IMR-90 (cell line): ENCODE data around the gene DNAH17. TPM values are rescaled to one million over a fixed set of nuclear protein-coding genes. Genes with fewer than 3 reads are reported as not detected.

Source experiments
- ATAC-seq: fragments of 200-7000 bp; cut with Tn5 transposase; 2 replicates; pipeline ENCODE4 v1.9.1; 2020; ENCODE audit warnings: low read depth, mild to moderate bottlenecking, moderate library complexity
- BruUV-seq: library from RNA; stranded (reverse); fragments of 400-500 nt; replicated peaks from 2 replicates; lab custom pipeline; 2021; lab: Mats Ljungman, UMichigan
- CTCF ChIA-PET: fragments of 300-600 bp; formaldehyde crosslinking; extraction: SDS; loops from one replicate; lab custom pipeline; 2021; ENCODE audit warnings: antibody characterized with exemption; lab: Yijun Ruan, JAX
- POLR2A ChIA-PET: fragments of 300-600 bp; sonication (Branson Sonifier 250); formaldehyde crosslinking; loops from one replicate; lab custom pipeline; 2022; ENCODE audit warnings: antibody characterized with exemption; ENCODE audit not compliant: unreplicated experiment; lab: Charles Lee
- DNase-seq: peaks from one replicate; pipeline ENCODE4 v3.0.0; 2013
- H2AFZ ChIP-seq: replicated peaks from 2 replicates; pipeline ENCODE3; 2013; ENCODE audit warnings: low read length, mild to moderate bottlenecking; ENCODE audit not compliant: poor library complexity
- H2AK5ac ChIP-seq: 2 replicates; pipeline ENCODE4 v1.6.1; 2013; ENCODE audit warnings: low read depth, low read length, inconsistent platforms
- H2AK9ac ChIP-seq: replicated peaks from 2 replicates; pipeline ENCODE3; 2013; ENCODE audit warnings: mild to moderate bottlenecking, low read depth, low read length, moderate library complexity; ENCODE audit not compliant: poor library complexity
- H2BK120ac ChIP-seq: 2 replicates; pipeline ENCODE4 v1.6.1; 2013; ENCODE audit warnings: low read depth, low read length, inconsistent platforms
- H2BK15ac ChIP-seq: 3 replicates; pipeline ENCODE4 v1.6.1; 2013; ENCODE audit warnings: low read depth, low read length, inconsistent platforms
- H2BK20ac ChIP-seq: 2 replicates; pipeline ENCODE4 v1.6.1; 2013; ENCODE audit warnings: low read depth, mild to moderate bottlenecking, inconsistent platforms, low read length, moderate library complexity
- H2BK5ac ChIP-seq: 2 replicates; pipeline ENCODE4 v1.6.1; 2013; ENCODE audit warnings: mild to moderate bottlenecking, low read depth, low read length, inconsistent platforms; ENCODE audit not compliant: poor library complexity, severe bottlenecking
- H3K14ac ChIP-seq: replicated peaks from 2 replicates; pipeline ENCODE4 v1.6.1; 2013; ENCODE audit warnings: low read depth, low read length, inconsistent platforms
- H3K18ac ChIP-seq: 2 replicates; pipeline ENCODE4 v1.6.1; 2013; ENCODE audit warnings: low read depth, low read length, control low read depth
- H3K23ac ChIP-seq: 2 replicates; pipeline ENCODE4 v1.6.1; 2013; ENCODE audit warnings: low read depth, low read length, inconsistent platforms
- H3K27ac ChIP-seq: 2 replicates; pipeline ENCODE4 v1.5.1; 2013; ENCODE audit warnings: mild to moderate bottlenecking, control low read depth, low read length; ENCODE audit not compliant: insufficient read depth
- H3K27me3 ChIP-seq: 2 replicates; pipeline ENCODE4 v1.6.1; 2013; ENCODE audit warnings: low read length; ENCODE audit not compliant: control insufficient read depth, insufficient read depth
- H3K36me3 ChIP-seq: 2 replicates; pipeline ENCODE4 v1.6.1; 2013; ENCODE audit warnings: low read length, mixed read lengths; ENCODE audit not compliant: control insufficient read depth, insufficient read depth
- H3K4ac ChIP-seq: 2 replicates; pipeline ENCODE4 v1.6.1; 2013; ENCODE audit warnings: low read depth, low read length, inconsistent platforms
- H3K4me1 ChIP-seq: 2 replicates; pipeline ENCODE4 v1.6.1; 2013; ENCODE audit warnings: low read length, mixed read lengths; ENCODE audit not compliant: control insufficient read depth, insufficient read depth
- H3K4me2 ChIP-seq: 2 replicates; pipeline ENCODE4 v1.6.1; 2013; ENCODE audit warnings: low read depth, mild to moderate bottlenecking, control low read depth, low read length, moderate library complexity
- H3K4me3 ChIP-seq: 2 replicates; pipeline ENCODE4 v1.5.1; 2013; ENCODE audit warnings: low read depth, mild to moderate bottlenecking, control low read depth, low read length, moderate library complexity; ENCODE audit not compliant: insufficient read depth
- H3K56ac ChIP-seq: 2 replicates; pipeline ENCODE4 v1.6.1; 2013; ENCODE audit warnings: low read length, inconsistent platforms; ENCODE audit not compliant: insufficient read depth; ENCODE audit errors: extremely low read depth
- H3K79me1 ChIP-seq, 2 experiments: 2 replicates each; pipeline ENCODE4 v1.6.1; 2013; ENCODE audit warnings: low read length in 2 of 2, inconsistent platforms in 1 of 2, low read depth in 1 of 2
- H3K9ac ChIP-seq: 2 replicates; pipeline ENCODE4 v1.6.1; 2013; ENCODE audit warnings: low read depth, low read length, control low read depth
- H3K9me1 ChIP-seq: 2 replicates; pipeline ENCODE4 v1.6.1; 2013; ENCODE audit warnings: low read length, inconsistent platforms; ENCODE audit not compliant: insufficient read depth
- H3K9me3 ChIP-seq: 2 replicates; pipeline ENCODE4 v1.6.1; 2013; ENCODE audit warnings: low read length; ENCODE audit not compliant: control insufficient read depth, insufficient read depth
- H4K20me1 ChIP-seq: 2 replicates; pipeline ENCODE4 v1.6.1; 2013; ENCODE audit warnings: low read length, inconsistent platforms; ENCODE audit not compliant: insufficient read depth
- H4K5ac ChIP-seq: 2 replicates; pipeline ENCODE4 v1.6.1; 2013; ENCODE audit warnings: mild to moderate bottlenecking, low read depth, low read length, control low read depth
- H4K8ac ChIP-seq, 2 experiments: 2 replicates each; pipeline ENCODE4 v1.6.1; 2013; ENCODE audit warnings: low read depth in 2 of 2, low read length in 2 of 2, control low read depth in 1 of 2, inconsistent platforms in 1 of 2
- H4K91ac ChIP-seq: 2 replicates; pipeline ENCODE4 v1.6.1; 2013; ENCODE audit warnings: low read depth, low read length, inconsistent platforms; ENCODE audit not compliant: insufficient read depth
- BHLHE40 ChIP-seq: fragments of 150-350 bp; IDR thresholded peaks from 2 replicates; pipeline ENCODE4 v1.6.1; 2016; ENCODE audit warnings: mild to moderate bottlenecking, low read depth, low read length
- CEBPB ChIP-seq: IDR thresholded peaks from 2 replicates; pipeline ENCODE4 v1.6.1; 2012; ENCODE audit warnings: low read depth, low read length, improper control_type of control experiment
- CHD1 ChIP-seq: IDR thresholded peaks from 2 replicates; pipeline ENCODE4 v1.6.1; 2012; ENCODE audit warnings: low read depth, low read length, improper control_type of control experiment
- FOS ChIP-seq: fragments of 150-350 bp; IDR thresholded peaks from 2 replicates; pipeline ENCODE4 v1.6.1; 2016; ENCODE audit warnings: low read depth, low read length
- MAFK ChIP-seq: IDR thresholded peaks from 2 replicates; pipeline ENCODE4 v1.6.1; 2012; ENCODE audit warnings: low read depth, low read length, improper control_type of control experiment
- MAZ ChIP-seq: IDR thresholded peaks from 2 replicates; pipeline ENCODE4 v1.6.1; 2012; ENCODE audit warnings: low read depth, mild to moderate bottlenecking, low read length, improper control_type of control experiment, moderate library complexity, borderline replicate concordance
- NFE2L2 ChIP-seq: fragments of 150-350 bp; IDR thresholded peaks from 2 replicates; pipeline ENCODE4 v1.6.1; 2016; ENCODE audit warnings: low read depth, mild to moderate bottlenecking, low read length
- POLR2A ChIP-seq: IDR thresholded peaks from 2 replicates; pipeline ENCODE4 v1.6.1; 2012; ENCODE audit warnings: mild to moderate bottlenecking, low read depth, low read length
- RAD21 ChIP-seq: IDR thresholded peaks from 2 replicates; pipeline ENCODE4 v1.6.1; 2012; ENCODE audit warnings: low read length, improper control_type of control experiment
- RCOR1 ChIP-seq: IDR thresholded peaks from 2 replicates; pipeline ENCODE4 v1.6.1; 2012; ENCODE audit warnings: mild to moderate bottlenecking, low read length, improper control_type of control experiment; ENCODE audit not compliant: insufficient replicate concordance
- RFX5 ChIP-seq: IDR thresholded peaks from 2 replicates; pipeline ENCODE4 v1.8.0; 2012; ENCODE audit warnings: low read depth, mild to moderate bottlenecking, low read length, moderate library complexity
- SMC3 ChIP-seq: fragments of 150-350 bp; IDR thresholded peaks from 2 replicates; pipeline ENCODE4 v1.6.1; 2016; ENCODE audit warnings: low read depth, mild to moderate bottlenecking, antibody characterized with exemption, low read length, moderate library complexity
- WGBS, 2 experiments: methylation state at CpG; one replicate each; pipeline versions ENCODE4 v1.1.5 to v1.1.7; 2013; ENCODE audit warnings: missing lambda C conversion rate in 2 of 2; ENCODE audit not compliant: insufficient read length in 1 of 2; ENCODE audit errors: extremely low coverage in 2 of 2; 5-methylcytosine and 5-hydroxymethylcytosine counted together
- dilution Hi-C: fragments of 300-500 bp; cut with HindIII; formaldehyde crosslinking; loops from one replicate; pipeline ENCODE4 v1.14.3; 2018; ENCODE audit warnings: low sequenced_read_pairs; ENCODE audit not compliant: unreplicated experiment
- in situ Hi-C: fragments of 300-500 bp; cut with MboI; formaldehyde crosslinking; loops from 3 replicates; pipeline ENCODE4 v1.14.3; 2019; ENCODE audit warnings: low sequenced_read_pairs, inconsistent platforms, mixed read lengths
- intact Hi-C: fragments of 100-400 bp; cut with micrococcal nuclease; formaldehyde crosslinking; loops from 2 replicates; pipeline ENCODE4 v1.10.0; 2022
- polyA plus RNA-seq, 3 experiments: library from polyadenylated mRNA; depleted of rRNA; stranded (reverse); fragments of >200 nt; gene quantifications; 2 replicates each; pipeline ENCODE4 v1.2.3, GENCODE V29; 2012; ENCODE audit warnings: low replicate concordance in 1 of 3
- total RNA-seq: library from RNA; depleted of rRNA; stranded (reverse); fragments of >200 nt; gene quantifications from 2 replicates; pipeline ENCODE4 v1.2.3, GENCODE V29; 2012
- TF ChIP-seq, protein P1 (sequence below): conservative IDR thresholded peaks from 2 replicates; pipeline ENCODE4 v1.5.1; 2012; ENCODE audit warnings: mild to moderate bottlenecking, low read depth, low read length, improper control_type of control experiment
- TF ChIP-seq, protein P2 (sequence below): fragments of 150-350 bp; IDR thresholded peaks from 2 replicates; pipeline ENCODE4 v1.6.1; 2016; ENCODE audit warnings: low read depth, mild to moderate bottlenecking, low read length, moderate library complexity, borderline replicate concordance
- TF ChIP-seq, protein P3 (sequence below): fragments of 150-350 bp; IDR thresholded peaks from 2 replicates; pipeline ENCODE4 v1.6.1; 2017; ENCODE audit warnings: mild to moderate bottlenecking, antibody characterized with exemption, low read length, low read depth

The DNAH17 gene
- total and polyA plus RNA-seq, 2 of the 4 experiments (the other 2 are of a cell fraction), result not detected

DNA sequence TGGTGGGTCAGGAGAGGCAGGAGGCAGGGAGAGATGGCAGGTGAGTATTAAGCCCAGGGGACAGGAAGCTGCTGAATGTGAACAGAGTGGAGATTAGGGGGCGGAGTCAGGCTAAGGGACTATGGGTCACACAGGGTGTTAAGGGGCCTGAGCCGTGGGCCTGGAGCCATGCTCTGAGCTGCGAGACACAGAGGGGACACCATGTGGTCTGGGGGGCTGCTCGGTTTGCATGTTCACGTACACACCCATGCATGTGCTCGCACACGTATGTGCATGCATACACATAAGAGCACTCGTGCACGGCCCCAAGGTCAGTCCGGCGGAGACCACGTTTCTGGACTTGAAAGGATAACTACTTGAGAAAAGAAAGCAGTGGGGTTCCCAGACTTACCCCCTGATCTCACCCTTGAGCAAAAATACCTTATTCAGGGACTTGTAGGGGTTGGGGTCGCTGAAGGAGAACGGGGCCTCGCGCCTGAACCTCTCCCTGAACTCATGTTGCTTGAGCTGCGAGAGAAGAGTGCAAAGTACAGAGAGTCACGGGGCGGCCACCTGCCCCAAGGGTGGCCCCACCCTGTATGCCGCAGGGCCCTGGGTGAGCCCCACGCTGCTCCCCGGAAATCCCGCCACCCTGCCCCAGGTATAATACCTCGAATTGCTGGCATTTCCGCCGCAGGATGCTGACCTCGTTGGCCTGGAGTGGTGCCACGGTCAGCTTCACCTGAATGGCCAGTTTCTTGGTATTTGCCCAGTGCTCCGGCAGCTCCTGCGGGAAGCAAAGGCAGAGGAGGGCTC is 50.8 kb downstream of the DNAH17 start:
- Histone ChIP-seq H3K4ac (no peak overlapping the region), H3K4me3 (no peak overlapping the region), H4K91ac (no peak overlapping the region), H4K20me1 (no peaks in the 10 kb centered on the region), H3K36me3 (no peaks in the 10 kb centered on the region), H2BK5ac (no peak overlapping the region), H4K5ac (no peak overlapping the region), H2AK9ac (no peak overlapping the region), H3K27me3 (peaks cover 14% of the 10 kb centered on the region; the same call in 1 of the 2 replicates), H2AFZ (peak overlapping the region; percentile 44), H3K27ac (no peak overlapping the region), H2BK15ac (no peak overlapping the region), H3K18ac (no peak overlapping the region), H2AK5ac (no peak overlapping the region), H3K9me3 (no peaks in the 10 kb centered on the region), H3K9ac (no peak overlapping the region), H4K8ac (no peak overlapping the region), H2BK120ac (no peak overlapping the region), H3K9me1 (no peaks in the 10 kb centered on the region), H3K56ac (no peak overlapping the region), H3K79me1 (no peaks in the 10 kb centered on the region), H3K4me1 (no peaks in the 10 kb centered on the region), H3K14ac (no peak overlapping the region), H2BK20ac (no peak overlapping the region), H3K23ac (no peak overlapping the region), H3K4me2 (no peak overlapping the region)
- WGBS, 2 experiments, result 82% methylated on average over 15 of the region's 30 CpGs; no CpG with 5 or more reads in 1 of the 2 experiments
- intact Hi-C loops, result no loop called here
- no peak for ATAC-seq
- ChIA-PET CTCF (no interaction called here), POLR2A (no interaction called here)
- DNase-seq, result no peak
- in situ Hi-C loops, result no loop called here
- dilution Hi-C loops, result no loop called here
- no TSS peak for BruUV-seq
- TF ChIP-seq NFE2L2 (no peak), CEBPB (no peak), RFX5 (no peak), CHD1 (no peak), RAD21 (no peak), MAZ (no peak), FOS (no peak), POLR2A (no peak), BHLHE40 (no peak), SMC3 (no peak), MAFK (no peak), RCOR1 (no peak)
- TF ChIP-seq, protein P1, sequence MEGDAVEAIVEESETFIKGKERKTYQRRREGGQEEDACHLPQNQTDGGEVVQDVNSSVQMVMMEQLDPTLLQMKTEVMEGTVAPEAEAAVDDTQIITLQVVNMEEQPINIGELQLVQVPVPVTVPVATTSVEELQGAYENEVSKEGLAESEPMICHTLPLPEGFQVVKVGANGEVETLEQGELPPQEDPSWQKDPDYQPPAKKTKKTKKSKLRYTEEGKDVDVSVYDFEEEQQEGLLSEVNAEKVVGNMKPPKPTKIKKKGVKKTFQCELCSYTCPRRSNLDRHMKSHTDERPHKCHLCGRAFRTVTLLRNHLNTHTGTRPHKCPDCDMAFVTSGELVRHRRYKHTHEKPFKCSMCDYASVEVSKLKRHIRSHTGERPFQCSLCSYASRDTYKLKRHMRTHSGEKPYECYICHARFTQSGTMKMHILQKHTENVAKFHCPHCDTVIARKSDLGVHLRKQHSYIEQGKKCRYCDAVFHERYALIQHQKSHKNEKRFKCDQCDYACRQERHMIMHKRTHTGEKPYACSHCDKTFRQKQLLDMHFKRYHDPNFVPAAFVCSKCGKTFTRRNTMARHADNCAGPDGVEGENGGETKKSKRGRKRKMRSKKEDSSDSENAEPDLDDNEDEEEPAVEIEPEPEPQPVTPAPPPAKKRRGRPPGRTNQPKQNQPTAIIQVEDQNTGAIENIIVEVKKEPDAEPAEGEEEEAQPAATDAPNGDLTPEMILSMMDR, result no peak
- TF ChIP-seq, protein P2, sequence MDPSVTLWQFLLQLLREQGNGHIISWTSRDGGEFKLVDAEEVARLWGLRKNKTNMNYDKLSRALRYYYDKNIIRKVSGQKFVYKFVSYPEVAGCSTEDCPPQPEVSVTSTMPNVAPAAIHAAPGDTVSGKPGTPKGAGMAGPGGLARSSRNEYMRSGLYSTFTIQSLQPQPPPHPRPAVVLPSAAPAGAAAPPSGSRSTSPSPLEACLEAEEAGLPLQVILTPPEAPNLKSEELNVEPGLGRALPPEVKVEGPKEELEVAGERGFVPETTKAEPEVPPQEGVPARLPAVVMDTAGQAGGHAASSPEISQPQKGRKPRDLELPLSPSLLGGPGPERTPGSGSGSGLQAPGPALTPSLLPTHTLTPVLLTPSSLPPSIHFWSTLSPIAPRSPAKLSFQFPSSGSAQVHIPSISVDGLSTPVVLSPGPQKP, result no peak
- TF ChIP-seq, protein P3, sequence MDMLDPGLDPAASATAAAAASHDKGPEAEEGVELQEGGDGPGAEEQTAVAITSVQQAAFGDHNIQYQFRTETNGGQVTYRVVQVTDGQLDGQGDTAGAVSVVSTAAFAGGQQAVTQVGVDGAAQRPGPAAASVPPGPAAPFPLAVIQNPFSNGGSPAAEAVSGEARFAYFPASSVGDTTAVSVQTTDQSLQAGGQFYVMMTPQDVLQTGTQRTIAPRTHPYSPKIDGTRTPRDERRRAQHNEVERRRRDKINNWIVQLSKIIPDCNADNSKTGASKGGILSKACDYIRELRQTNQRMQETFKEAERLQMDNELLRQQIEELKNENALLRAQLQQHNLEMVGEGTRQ, result no peak
